Measurements from ENCODE around the gene FLOT1. TPM values are rescaled to one million over a fixed set of nuclear protein-coding genes. Genes with fewer than 3 reads are reported as not detected.
A peak's percentile ranks its signal among the peaks of the same experiment; 100 is the strongest.

Gene FLOT1
- total and polyA plus RNA-seq, 2 of the 13 experiments (the other 11 are each of a cell fraction or from before 2014, with no cell fraction given): 82.3 to 130 TPM

DNA sequence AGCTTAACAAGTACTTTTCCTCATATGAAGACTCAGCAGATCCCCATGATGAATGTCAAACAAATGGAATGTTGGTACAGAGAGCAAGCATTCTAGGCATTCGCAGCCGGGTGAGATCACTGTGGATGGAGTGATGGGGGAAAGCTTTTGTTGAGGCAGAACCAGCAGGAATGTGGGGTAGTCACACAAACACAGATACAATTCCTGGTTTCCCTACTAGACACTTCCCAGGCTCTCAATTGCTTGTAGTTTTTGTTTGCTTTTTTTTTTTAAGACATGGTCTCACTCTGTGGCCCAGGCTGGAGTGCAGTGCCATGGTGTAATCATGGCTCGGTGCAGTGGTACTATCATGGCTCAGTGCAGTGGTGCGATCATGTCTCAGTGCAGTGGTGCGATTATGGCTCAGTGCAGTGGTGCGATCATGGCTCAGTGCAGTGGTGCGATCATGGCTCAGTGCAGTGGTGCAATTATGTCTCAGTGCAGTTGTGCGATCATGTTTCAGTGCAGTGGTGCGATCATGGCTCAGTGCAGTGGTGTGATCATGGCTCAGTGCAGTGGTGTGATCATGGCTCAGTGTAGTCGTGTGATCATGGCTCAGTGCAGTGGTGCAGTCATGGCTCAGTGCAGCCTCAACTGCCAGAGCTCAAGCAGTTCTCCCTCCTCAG lies 17.2 kb upstream of the FLOT1 start (continued):
- TF ChIP-seq, protein P1, sequence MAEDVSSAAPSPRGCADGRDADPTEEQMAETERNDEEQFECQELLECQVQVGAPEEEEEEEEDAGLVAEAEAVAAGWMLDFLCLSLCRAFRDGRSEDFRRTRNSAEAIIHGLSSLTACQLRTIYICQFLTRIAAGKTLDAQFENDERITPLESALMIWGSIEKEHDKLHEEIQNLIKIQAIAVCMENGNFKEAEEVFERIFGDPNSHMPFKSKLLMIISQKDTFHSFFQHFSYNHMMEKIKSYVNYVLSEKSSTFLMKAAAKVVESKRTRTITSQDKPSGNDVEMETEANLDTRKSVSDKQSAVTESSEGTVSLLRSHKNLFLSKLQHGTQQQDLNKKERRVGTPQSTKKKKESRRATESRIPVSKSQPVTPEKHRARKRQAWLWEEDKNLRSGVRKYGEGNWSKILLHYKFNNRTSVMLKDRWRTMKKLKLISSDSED (CRISPR knock-in tag; IDR thresholded peaks at IDR 0.05): no peak
- no peak for TF ChIP-seq RBAK (CRISPR knock-in tag; IDR thresholded peaks at IDR 0.05)
- TF ChIP-seq MTA3 (CRISPR knock-in tag; IDR thresholded peaks at IDR 0.05): no peak
- TF ChIP-seq JUND (CRISPR knock-in tag; IDR thresholded peaks at IDR 0.05): peak; percentile 21; the same call in 1 of the 2 replicates
- TF ChIP-seq ZNF274 (CRISPR knock-in tag; IDR thresholded peaks at IDR 0.05): no peak
- TF ChIP-seq DPF2 (CRISPR knock-in tag; IDR thresholded peaks at IDR 0.05; ENCODE audit: borderline replicate concordance, low read depth): no peak
- TF ChIP-seq HNRNPUL1 (IDR thresholded peaks at IDR 0.05; ENCODE audit: low read depth, low read length): no peak
- no peak for TF ChIP-seq TCF12 (IDR thresholded peaks at IDR 0.05)
- TF ChIP-seq TCF12 (CRISPR knock-in tag; IDR thresholded peaks at IDR 0.05): no peak
- TF ChIP-seq SP4 (CRISPR knock-in tag; IDR thresholded peaks at IDR 0.05): peak; percentile 59; the same call in 1 of the 2 replicates
- TF ChIP-seq AHR (CRISPR knock-in tag; IDR thresholded peaks at IDR 0.05): no peak
- TF ChIP-seq ZNF367 (CRISPR knock-in tag; IDR thresholded peaks at IDR 0.05; ENCODE audit: borderline replicate concordance): no peak
- TF ChIP-seq, protein P2, sequence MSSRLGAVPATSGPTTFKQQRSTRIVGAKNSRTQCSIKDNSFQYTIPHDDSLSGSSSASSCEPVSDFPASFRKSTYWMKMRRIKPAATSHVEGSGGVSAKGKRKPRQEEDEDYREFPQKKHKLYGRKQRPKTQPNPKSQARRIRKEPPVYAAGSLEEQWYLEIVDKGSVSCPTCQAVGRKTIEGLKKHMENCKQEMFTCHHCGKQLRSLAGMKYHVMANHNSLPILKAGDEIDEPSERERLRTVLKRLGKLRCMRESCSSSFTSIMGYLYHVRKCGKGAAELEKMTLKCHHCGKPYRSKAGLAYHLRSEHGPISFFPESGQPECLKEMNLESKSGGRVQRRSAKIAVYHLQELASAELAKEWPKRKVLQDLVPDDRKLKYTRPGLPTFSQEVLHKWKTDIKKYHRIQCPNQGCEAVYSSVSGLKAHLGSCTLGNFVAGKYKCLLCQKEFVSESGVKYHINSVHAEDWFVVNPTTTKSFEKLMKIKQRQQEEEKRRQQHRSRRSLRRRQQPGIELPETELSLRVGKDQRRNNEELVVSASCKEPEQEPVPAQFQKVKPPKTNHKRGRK (CRISPR knock-in tag; IDR thresholded peaks at IDR 0.05): no peak
- TF ChIP-seq ZNF256 (CRISPR knock-in tag; conservative IDR thresholded peaks at IDR 0.05): no peak
- TF ChIP-seq, protein P3, sequence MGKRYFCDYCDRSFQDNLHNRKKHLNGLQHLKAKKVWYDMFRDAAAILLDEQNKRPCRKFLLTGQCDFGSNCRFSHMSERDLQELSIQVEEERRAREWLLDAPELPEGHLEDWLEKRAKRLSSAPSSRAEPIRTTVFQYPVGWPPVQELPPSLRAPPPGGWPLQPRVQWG (CRISPR knock-in tag; IDR thresholded peaks at IDR 0.05; ENCODE audit: borderline replicate concordance, low read depth): no peak
- TF ChIP-seq, protein P4, sequence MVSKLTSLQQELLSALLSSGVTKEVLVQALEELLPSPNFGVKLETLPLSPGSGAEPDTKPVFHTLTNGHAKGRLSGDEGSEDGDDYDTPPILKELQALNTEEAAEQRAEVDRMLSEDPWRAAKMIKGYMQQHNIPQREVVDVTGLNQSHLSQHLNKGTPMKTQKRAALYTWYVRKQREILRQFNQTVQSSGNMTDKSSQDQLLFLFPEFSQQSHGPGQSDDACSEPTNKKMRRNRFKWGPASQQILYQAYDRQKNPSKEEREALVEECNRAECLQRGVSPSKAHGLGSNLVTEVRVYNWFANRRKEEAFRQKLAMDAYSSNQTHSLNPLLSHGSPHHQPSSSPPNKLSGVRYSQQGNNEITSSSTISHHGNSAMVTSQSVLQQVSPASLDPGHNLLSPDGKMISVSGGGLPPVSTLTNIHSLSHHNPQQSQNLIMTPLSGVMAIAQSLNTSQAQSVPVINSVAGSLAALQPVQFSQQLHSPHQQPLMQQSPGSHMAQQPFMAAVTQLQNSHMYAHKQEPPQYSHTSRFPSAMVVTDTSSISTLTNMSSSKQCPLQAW (CRISPR knock-in tag; IDR thresholded peaks at IDR 0.05): 0 out of 2 replicates have a peak, but pooled peaks have one; percentile 24
- TF ChIP-seq, protein P5, sequence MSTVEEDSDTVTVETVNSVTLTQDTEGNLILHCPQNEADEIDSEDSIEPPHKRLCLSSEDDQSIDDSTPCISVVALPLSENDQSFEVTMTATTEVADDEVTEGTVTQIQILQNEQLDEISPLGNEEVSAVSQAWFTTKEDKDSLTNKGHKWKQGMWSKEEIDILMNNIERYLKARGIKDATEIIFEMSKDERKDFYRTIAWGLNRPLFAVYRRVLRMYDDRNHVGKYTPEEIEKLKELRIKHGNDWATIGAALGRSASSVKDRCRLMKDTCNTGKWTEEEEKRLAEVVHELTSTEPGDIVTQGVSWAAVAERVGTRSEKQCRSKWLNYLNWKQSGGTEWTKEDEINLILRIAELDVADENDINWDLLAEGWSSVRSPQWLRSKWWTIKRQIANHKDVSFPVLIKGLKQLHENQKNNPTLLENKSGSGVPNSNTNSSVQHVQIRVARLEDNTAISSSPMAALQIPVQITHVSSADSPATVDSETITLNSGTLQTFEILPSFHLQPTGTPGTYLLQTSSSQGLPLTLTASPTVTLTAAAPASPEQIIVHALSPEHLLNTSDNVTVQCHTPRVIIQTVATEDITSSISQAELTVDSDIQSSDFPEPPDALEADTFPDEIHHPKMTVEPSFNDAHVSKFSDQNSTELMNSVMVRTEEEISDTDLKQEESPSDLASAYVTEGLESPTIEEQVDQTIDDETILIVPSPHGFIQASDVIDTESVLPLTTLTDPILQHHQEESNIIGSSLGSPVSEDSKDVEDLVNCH (CRISPR knock-in tag; IDR thresholded peaks at IDR 0.05): no peak
